Stromal cell of bone marrow (primary cell): ENCODE results near the gene ASS1.

Experiments
- DNase-seq: peaks from one replicate; pipeline ENCODE4 v3.0.0-alpha.2; 2012; ENCODE audit warnings: low read depth

The ASS1 gene

GRCh38 chr9:130532426-130533080 lies 87.8 kb downstream of the ASS1 start:
- DNase-seq = no peak

- DNase-seq = no peak
These were observed 91.2 kb downstream of the ASS1 start for GRCh38 chr9:130535818-130536521.

GRCh38 chr9:130536701-130537107 lies 91.9 kb downstream of the ASS1 start:
- DNase-seq = no peak

GRCh38 chr9:130537346-130538050 lies 92.7 kb downstream of the ASS1 start:
- DNase-seq = no peak

DNA sequence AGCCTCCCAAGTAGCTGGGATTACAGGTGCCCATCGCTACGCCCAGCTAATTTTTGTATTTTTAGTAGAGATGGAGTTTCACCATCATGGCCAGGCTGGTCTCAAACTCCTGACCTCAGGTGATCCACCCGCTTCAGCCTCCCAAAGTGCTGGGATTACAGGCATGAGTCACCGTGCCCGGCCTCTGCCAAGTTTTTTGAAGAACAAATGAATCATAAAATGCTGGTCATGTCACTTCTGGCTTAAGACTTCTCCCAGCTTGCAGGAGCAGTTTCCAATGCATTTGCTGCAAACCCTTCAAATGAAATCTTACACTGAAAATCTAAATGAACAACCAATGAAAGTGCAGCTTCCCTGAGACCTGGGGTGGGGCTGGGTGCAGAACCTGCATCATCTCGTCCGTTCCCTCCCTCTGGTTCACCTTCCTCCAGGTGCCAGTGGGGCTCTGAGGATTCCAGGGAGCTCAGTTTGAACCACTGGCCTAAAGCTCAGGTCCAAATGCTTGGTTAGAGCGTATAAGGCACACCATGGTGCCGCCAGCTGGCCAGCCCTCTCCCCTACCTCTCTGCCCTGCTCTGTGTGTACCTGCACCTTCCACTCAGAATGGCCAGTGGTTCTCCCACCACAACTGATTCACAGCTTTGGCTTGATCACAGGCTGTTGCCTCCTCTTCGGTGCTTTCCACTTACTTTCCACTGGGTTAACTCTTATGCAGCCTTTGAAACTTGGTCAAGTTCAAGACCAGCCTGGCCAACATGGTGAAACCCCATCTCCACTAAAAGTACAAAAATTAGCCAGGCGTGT lies 94.9 kb downstream of the ASS1 start:
- peak; percentile 74 for DNase-seq

DNA sequence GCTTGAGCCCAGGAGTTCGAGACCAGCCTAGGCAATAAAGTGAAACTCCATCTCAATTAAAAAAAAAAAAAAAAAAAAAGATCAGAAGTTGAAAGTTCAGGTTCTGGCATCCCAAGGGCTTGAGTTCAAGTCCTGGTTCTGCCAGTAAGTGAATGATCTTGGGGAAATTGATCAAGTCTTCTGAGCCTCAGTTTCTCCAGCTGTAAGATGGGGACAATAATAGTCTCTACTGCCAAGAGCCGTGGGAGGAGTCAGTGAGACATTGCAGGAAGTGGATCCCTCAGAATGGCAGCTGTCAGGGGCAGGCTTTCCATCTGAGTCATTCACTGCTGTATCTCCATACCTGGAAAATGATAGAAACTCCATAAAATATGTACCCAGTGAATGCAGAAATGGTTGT lies 96.8 kb downstream of the ASS1 start:
- no peak for DNase-seq

DNA sequence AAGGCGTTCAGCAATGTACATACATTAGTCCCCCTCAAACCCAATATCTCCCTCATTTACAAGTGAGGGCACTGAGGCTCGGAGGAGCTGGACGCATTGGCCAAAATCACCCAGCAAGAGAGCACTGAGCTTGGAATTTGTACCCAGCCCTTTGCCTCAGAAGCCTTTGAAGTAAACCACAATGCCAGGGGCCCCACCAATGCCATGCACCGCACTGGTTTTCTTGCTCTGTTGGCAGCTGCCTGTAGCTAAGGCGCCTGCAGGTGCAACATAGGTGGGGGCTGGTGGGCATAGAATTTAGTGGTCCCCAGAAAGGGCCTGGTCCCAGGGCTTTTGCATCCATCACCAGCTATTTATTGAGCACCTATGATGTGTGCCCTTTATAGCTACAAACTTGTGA lies 97.3 kb downstream of the ASS1 start:
- DNase-seq = no peak

GRCh38 chr9:130542457-130543228 lies 97.9 kb downstream of the ASS1 start:
- no peak for DNase-seq

DNA sequence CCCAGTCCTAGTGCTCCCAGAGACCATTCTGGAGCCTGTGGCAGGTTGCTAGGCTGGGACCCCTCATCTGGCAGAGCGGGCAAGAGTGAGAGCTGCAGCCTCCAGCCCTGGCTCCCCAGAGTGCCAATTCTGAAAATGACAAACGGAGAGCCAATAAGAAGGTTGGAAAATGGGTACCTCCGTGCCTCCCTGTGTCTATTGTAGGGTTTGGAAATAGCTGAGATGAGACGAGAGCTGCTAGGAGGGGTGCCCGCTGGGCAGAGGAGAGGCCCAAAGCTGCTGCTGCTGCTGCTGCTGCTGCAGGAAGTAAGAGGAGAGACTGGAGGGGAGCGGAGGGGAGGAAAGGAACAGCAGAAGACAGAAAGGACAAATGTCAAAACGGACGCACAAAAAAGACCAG lies 98.6 kb downstream of the ASS1 start:
- DNase-seq = no peak

DNA sequence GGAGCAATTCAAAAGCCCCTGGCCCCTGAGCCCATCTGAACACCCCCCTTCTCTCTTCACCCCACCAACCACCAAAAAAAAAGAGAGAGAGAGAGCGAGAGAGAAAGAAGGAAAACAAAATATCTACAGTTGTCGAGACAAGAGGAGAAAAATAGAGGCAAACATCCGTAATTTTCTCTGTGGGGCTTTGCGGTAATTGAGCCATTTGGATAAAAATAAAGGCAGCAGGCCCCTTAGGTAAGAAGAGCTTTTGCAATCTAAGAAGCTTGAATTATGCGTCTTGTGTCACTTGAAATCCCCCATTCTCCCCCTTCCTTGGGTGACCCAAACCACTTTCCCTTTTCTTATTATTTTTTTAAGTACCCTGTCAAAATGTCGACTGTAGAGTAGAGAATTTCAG lies 99.1 kb downstream of the ASS1 start:
- DNase-seq = no peak

DNA sequence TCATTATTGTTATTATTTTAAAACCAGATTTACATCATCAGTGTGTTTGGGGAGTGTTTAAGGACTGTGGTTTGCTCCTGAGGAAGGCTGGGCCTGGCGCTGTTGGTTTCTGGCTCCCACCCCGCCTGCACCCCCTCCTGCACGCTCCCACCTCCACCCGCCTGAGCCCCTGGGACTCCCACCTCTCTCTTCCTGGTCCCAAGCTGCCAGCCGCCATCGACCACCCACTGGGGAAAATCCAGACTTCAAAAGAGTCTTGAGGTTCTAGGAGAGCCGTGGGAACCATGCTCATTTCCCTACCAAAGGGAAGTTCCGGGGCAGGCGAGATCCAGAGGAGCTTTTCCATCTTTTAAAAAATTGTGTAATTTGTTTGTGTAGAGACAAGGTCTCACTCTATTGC lies 99.6 kb downstream of the ASS1 start:
- no peak for DNase-seq

DNA sequence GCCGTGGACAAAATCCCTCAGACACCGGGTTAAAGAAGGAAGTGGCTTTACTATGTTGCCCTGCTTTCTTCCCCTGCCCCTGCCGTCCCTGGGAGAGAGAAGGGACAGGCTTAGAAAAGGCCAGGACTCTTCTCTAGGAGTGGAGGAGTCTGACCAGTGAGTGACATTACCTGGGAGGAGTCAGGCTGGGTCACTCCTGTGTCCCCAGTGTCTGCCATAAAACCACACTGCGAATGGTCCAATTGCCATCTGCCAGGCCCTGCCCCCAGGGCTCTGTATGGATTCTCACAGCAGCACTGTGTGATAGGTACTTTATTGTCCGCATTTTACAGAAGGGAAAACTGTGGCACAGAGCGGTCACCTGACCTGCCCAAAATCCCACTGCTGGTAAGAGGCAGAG lies 103.3 kb downstream of the ASS1 start:
- DNase-seq = no peak

GRCh38 chr9:130549093-130549735 lies 104.5 kb downstream of the ASS1 start:
- DNase-seq = no peak
